HG02759 (cell line): Measurements from ENCODE around the gene SLC12A6.

Experiments
- ATAC-seq: cut with Tn5 transposase; IDR thresholded peaks from one replicate; pipeline ENCODE4 v1.9.1; 2021; ENCODE audit warnings: mild to moderate bottlenecking, moderate library complexity; ENCODE audit not compliant: unreplicated experiment

The SLC12A6 gene

DNA sequence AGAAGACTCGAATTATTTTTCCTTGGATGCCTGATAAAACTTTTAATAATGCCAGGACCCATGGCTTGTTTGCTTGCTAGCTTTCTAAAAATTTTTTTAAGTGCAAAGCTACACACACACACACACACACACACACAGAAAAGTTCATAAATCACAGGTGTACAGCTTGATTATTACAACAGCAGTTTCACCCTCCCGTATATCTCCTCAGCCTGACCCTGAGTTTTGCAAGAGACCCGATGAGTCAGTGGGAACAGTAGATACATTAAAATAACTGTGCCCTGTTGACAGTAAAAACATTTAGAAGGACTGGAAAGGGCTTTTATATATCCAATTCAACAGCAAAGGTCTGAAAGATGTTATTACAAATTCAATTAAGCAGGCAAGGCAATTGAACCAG, 66.1 kb downstream of the SLC12A6 start:
- no peak for ATAC-seq

GRCh38 chr15:34266751-34267150, 70.8 kb downstream of the SLC12A6 start:
- no peak for ATAC-seq

DNA sequence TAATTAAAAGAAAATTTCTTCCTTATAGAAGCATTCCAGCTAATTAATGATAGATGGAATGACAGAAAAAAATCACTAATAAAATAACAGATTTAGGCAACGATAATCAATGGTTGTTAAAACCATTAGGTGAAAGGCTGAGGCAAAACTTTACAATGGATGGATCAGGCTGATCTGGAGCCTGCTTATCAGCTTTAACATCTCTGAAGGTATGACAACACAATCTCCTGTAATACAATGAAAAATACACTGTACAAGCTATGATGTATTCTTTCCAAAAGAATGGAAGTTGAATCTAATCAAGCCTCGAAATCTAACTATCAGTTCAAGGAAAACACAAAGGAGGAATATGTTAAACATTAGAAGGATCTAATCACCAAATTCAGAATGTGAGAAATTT, 73.5 kb downstream of the SLC12A6 start:
- no peak for ATAC-seq

GRCh38 chr15:34262362-34262761, 75.2 kb downstream of the SLC12A6 start:
- ATAC-seq: no peak

DNA sequence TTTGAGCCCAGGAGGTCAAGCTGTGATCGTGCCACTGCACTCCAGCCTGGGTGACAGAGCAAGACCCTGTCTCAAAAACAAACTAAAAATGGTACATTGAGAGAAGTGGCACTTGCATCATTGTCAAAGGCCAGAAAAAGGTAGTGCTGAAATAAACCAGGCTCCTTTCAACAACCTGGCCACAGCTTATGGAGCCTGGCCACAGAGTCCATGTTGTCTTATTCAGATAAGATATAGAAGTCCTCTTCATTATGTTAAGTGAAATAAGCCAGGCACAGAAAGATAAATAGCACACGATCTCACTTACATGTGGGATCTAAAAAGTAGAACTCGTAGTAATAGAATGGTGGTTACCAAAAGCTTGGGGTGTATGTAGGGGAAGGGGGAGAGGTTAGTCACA, 78.0 kb downstream of the SLC12A6 start:
- ATAC-seq: no peak

- no peak for ATAC-seq
These were observed 79.4 kb downstream of the SLC12A6 start for GRCh38 chr15:34258151-34258550.

DNA sequence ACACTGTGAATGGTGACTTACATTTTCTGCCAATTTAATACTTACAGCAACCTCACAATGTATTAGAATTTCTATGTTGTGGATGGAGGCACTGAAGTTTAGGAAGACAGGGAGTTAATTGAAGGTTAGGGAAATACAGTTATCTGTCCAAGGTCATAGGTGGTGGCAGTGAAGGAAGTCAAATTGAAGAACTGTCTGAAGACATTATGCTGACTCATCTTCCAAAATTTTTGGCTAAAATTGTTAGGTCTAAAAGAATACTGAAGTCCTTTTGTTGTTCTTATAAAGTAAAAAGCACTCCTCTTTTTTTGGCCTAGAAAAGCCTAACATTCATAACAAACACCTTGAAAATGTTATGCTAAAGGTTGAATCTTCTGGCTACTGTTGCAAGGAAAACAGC, 85.0 kb downstream of the SLC12A6 start:
- ATAC-seq: no peak

DNA sequence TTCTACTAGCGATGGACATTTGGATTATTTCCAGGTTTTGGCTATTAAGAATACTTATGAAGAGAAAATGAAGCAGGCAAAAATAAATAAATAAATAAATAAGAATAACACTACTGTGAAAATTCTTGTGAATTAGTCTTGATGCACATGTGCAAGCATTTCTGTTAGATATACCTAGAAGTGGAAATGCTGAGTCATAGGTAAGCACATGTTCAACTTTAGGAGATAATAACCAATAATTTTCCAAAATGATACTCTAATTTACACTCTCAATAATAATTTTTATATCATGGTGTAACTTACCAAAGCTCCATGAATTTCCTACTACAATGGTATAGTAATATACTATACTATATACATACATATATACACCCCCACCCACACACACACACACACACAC, 89.4 kb downstream of the SLC12A6 start:
- ATAC-seq: no peak

DNA sequence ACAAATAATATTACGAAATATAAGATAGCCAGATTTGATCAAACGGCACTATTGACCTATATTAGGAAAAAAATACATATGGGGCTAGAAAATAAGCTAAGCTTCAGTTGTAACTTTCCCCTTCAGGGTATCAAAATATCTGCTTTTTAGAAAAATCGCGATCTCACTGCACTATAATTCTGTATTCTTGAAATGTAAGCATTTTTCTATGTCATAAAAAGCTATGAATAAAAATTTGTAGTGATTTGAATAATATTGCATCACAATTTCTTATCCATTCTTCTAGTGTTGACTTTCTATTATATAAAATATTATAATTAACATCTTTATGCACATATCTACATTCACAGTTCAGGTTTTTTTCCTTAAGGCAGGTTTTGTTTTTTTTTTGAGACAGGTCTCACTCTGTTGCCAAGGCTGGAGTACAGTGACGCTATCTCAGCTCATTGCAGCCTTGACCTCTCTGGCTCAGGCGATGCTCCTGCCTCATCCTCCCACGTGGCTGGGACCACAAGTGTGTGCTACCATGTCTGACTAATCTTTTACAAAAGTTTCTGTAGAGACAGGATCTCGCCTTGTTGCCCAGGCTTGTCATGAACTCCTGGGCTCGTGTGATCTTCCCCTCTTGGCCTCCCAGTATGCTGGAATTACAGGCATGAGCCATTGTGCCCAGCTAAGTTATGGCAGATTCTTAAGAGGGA, 91.2 kb downstream of the SLC12A6 start:
- no peak for ATAC-seq

DNA sequence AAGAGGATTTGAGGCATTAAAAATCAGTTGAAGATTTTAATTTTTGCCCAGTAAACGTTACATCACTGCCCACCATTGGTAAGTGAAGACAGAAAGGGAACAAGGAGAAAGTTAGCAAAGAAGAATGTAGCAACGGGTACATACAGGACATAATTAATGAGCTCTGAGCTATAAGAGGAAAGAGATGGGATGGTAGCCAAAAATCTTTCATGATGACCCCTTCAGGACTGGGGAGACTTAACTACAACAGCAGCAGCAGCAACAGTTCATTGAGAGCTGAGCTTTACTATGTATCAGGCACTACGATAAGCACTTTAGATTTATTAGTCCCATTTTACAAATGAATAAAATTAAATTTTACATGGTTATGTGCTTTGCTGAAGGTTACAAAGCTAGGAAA, 94.4 kb downstream of the SLC12A6 start:
- ATAC-seq: no peak

GRCh38 chr15:34242331-34242710, 95.3 kb downstream of the SLC12A6 start:
- ATAC-seq: no peak

- no peak for ATAC-seq
These were observed 95.9 kb downstream of the SLC12A6 start for GRCh38 chr15:34241376-34242330.

- no peak for ATAC-seq
These were observed 97.0 kb downstream of the SLC12A6 start for GRCh38 chr15:34240537-34240936.

DNA sequence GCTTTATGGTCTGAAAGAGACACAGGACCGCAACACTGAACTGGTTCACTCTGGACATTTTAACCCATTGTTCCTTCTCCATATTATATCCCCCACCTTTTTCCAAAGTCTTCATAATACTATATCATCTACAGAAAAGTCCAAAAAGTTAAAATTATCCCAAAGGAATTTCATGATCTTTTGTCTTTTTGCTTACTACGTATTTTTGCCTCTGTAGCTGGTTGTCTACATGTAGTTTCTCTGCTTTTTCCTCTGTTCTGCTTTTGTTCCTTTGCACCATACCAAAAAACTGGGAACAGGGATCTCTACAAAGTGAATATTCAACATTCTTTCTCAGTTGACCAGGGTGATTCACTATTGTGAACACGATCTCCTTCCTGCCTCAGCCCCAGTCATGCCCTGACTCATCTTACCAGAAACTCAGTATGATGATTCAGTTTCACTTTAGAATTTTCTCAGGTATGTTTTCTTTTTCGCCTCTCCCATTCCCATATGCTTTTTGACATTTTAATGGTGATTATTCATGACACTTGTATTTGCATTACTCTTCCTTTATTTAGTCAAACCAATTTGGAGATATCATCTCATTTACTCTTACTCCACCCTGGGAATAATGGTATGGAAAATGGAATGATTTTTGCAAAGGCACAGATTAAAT, 98.3 kb downstream of the SLC12A6 start:
- ATAC-seq: no peak

GRCh38 chr15:34233614-34234013, 104.0 kb downstream of the SLC12A6 start:
- ATAC-seq: no peak

DNA sequence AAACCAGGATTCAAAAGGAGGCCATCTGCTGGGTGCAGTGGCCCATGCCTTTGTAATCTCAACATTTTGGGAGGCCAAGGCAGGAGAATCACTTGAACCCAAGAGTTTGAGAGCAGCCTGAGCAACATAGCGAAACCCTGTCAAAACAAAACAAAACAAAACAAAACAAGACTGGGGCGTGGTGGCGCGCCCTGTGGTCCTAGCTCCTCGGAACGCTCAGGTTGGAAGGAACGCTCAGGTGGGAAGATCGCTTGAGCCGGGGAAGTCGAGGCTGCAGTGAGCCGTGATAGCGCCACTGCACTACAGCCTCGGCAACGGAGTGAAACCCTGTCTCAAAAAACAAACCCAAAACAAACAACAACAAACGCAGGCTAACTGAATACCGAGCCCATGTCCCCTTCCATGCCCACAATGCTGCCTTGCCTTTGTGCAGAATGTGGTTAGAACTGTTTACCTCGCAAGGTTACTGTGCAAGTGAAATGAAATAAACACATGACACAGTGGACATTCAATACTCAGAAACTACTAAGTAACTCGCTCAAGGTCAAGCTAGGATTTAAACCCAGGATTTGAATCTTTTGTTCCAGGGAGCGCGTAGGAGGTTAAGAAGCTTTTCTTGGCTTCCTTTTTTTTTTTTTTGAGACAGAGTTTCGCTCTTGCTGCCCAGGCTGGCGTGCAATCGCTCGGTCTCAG, 113.5 kb downstream of the SLC12A6 start:
- peak; percentile 12 for ATAC-seq

DNA sequence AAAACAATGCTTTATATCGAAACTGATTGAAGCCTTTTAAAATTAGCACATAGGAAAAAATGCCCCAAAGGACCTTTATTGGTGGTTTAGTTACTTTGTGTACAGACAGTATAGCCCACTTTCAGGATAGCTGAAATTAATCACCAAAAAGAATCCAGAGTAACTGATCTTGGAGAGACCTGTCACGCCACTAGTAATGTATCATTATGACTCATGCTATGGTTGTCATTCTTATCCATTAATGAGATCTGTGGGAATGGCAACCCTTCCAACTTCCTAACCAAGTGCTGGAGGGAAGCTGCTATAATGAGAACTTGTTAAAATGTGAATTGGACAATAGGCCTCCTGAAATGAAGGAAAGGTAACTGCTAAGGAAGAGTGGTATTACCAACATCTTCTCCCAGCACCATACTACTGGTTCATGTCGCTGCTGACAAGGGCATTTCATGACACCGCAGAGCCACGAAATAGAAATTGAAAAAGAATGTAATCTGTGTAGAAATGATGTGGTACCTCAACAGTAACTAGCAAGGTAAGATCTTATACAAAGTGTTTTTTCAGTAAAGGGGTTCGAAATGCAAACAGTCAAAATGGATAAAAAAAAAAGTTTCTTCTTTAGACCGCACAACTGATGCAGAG, 119.9 kb downstream of the SLC12A6 start:
- no peak for ATAC-seq

DNA sequence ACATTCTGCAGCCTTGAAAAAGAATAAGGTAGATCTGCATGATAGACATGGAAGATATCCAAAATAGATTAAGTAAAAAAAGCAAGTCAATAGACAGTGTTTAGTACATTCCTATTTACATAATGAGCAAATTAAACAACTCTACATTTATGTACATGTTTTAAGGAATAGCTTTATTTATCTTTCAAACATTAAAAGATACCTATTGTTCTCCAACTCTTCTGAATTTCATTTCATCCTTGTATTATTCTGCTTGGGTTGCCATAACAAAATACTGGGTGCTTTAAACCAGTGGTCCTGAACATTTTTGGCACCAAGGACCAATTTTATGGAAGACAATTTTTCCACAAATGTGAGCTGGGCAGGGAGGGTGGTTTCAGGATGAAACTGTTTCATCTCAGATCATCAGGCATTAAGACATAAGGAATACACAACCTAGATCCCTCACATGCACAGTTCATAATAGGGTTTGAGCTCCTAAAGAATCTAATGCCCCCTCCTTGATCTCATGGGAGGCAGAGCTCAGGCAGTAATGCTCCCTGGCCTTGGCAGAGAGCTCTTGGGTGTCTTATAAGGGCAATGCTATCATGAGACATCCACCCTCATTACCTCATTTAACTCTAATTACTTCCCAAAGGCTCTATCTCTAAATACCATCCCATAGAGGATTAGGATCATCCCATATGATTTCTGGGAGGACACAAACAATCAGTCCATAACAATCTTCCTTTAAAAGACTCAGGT, 120.9 kb downstream of the SLC12A6 start:
- ATAC-seq: no peak

- no peak for ATAC-seq
These were observed 123.4 kb downstream of the SLC12A6 start for GRCh38 chr15:34214135-34214534.

DNA sequence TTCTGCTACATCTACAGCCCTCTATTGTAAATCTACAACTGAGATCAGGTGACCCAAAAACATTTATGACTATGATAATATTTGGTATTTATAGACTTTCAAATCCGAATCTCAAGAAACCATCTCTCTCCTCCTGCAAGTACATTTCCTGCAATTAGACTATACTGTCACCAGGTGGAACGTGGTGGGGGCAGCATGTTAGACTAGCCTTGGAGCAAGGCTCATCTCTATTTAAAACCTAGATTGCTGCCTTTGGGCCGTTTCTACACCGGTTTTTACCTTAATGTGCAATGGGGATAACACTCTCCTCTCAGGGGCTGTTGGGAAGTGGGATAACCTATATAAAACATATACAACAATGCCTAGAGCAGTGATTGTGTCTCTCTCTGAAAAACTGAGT, 123.9 kb downstream of the SLC12A6 start:
- ATAC-seq: no peak
